GM12865 (cell line): Measurements from ENCODE around the gene RTN4R.
A peak's percentile ranks its signal among the peaks of the same experiment; 100 is the strongest.

ENCODE experiments used
- DNase-seq: peaks from one replicate; pipeline ENCODE4 v3.0.0; 2010; ENCODE audit warnings: low read depth
- H3K4me3 ChIP-seq: 2 replicates; pipeline ENCODE4 v1.5.1; 2011; ENCODE audit warnings: mild to moderate bottlenecking, low read depth, low read length, control low read depth
- CTCF ChIP-seq: IDR thresholded peaks from 2 replicates; pipeline ENCODE4 v1.5.1; 2011; ENCODE audit warnings: low read length, control low read depth, low read depth, inconsistent platforms; ENCODE audit not compliant: insufficient read depth; ENCODE audit errors: missing control alignments

Gene RTN4R

GRCh38 chr22:20211997-20212753, 55.9 kb downstream of the RTN4R start:
- no peak overlapping the region for H3K4me3 ChIP-seq
- DNase-seq, result no peak
- no peak for TF ChIP-seq CTCF

- H3K4me3 ChIP-seq, result no peak overlapping the region
- no peak for DNase-seq
- TF ChIP-seq CTCF, result no peak
Observed at GRCh38 chr22:20211409-20211996, 56.6 kb downstream of the RTN4R start.

- no peak for DNase-seq
- H3K4me3 ChIP-seq, result no peak overlapping the region
- no peak for TF ChIP-seq CTCF
Observed at GRCh38 chr22:20210473-20211059, 57.6 kb downstream of the RTN4R start.

GRCh38 chr22:20209761-20210250, 58.3 kb downstream of the RTN4R start:
- no peak overlapping the region for H3K4me3 ChIP-seq
- TF ChIP-seq CTCF, result no peak
- no peak for DNase-seq

- no peak for TF ChIP-seq CTCF
- no peak for DNase-seq
- H3K4me3 ChIP-seq, result no peak overlapping the region
Observed at GRCh38 chr22:20208713-20209310, 59.3 kb downstream of the RTN4R start.

GRCh38 chr22:20207277-20208025, 60.7 kb downstream of the RTN4R start:
- TF ChIP-seq CTCF, result no peak
- no peak for DNase-seq
- peak overlapping the region; percentile 68; the same call in 1 of the 2 replicates for H3K4me3 ChIP-seq
